H9 (cell line): ENCODE data around the gene ATF1. TPM values are rescaled to one million over a fixed set of nuclear protein-coding genes. Genes with fewer than 3 reads are reported as not detected.

Source experiments
- DNase-seq: peaks from one replicate; pipeline ENCODE4 v3.0.0-alpha.2; 2017
- H2AFZ ChIP-seq: one replicate; pipeline ENCODE4 v1.6.1; 2013; ENCODE audit warnings: mild to moderate bottlenecking, low read length, control low read depth, moderate library complexity
- H2AK5ac ChIP-seq: 2 replicates; pipeline ENCODE4 v1.6.1; 2013; ENCODE audit warnings: low read length, control low read depth, mixed read lengths; ENCODE audit not compliant: insufficient read length
- H2BK120ac ChIP-seq: one replicate; pipeline ENCODE4 v1.6.1; 2013; ENCODE audit warnings: low read depth, mild to moderate bottlenecking, low read length, control low read depth, inconsistent platforms; ENCODE audit not compliant: poor library complexity, severe bottlenecking
- H2BK12ac ChIP-seq: 2 replicates; pipeline ENCODE4 v1.6.1; 2013; ENCODE audit warnings: low read length, control low read depth, mixed read lengths, low read depth; ENCODE audit not compliant: insufficient read length
- H2BK15ac ChIP-seq: 2 replicates; pipeline ENCODE4 v1.6.1; 2013; ENCODE audit warnings: low read depth, low read length, control low read depth
- H2BK20ac ChIP-seq: one replicate; pipeline ENCODE4 v1.6.1; 2013; ENCODE audit warnings: low read depth, mild to moderate bottlenecking, low read length, control low read depth, inconsistent platforms; ENCODE audit not compliant: poor library complexity, severe bottlenecking
- H2BK5ac ChIP-seq: 2 replicates; pipeline ENCODE4 v1.6.1; 2013; ENCODE audit warnings: low read length, control low read depth, mixed read lengths; ENCODE audit not compliant: insufficient read length
- H3K14ac ChIP-seq: 2 replicates; pipeline ENCODE4 v1.6.1; 2013; ENCODE audit warnings: low read length, control low read depth; ENCODE audit not compliant: insufficient read depth
- H3K18ac ChIP-seq: 2 replicates; pipeline ENCODE4 v1.6.1; 2013; ENCODE audit warnings: low read depth, mild to moderate bottlenecking, mixed read lengths, low read length, control low read depth; ENCODE audit not compliant: insufficient read length
- H3K23ac ChIP-seq: 2 replicates; pipeline ENCODE4 v1.6.1; 2013; ENCODE audit warnings: low read length, control low read depth, mixed read lengths, low read depth; ENCODE audit not compliant: insufficient read length
- H3K23me2 ChIP-seq: 2 replicates; pipeline ENCODE4 v1.6.1; 2013; ENCODE audit warnings: low read depth, mild to moderate bottlenecking, mixed read lengths, low read length, control low read depth; ENCODE audit not compliant: insufficient read length, poor library complexity, severe bottlenecking
- H3K27ac ChIP-seq: 2 replicates; pipeline ENCODE4 v1.5.1; 2013; ENCODE audit warnings: low read length, control low read depth, mixed read lengths, low read depth; ENCODE audit not compliant: insufficient read length
- H3K27me3 ChIP-seq: 2 replicates; pipeline ENCODE4 v1.6.1; 2013; ENCODE audit warnings: low read length, control low read depth, inconsistent platforms; ENCODE audit not compliant: insufficient read depth
- H3K4ac ChIP-seq: 2 replicates; pipeline ENCODE4 v1.6.1; 2013; ENCODE audit warnings: low read depth, mild to moderate bottlenecking, control low read depth, inconsistent platforms, low read length, moderate library complexity
- H3K4me1 ChIP-seq: 2 replicates; pipeline ENCODE4 v1.6.1; 2013; ENCODE audit warnings: low read length, control low read depth, inconsistent platforms; ENCODE audit not compliant: insufficient read depth
- H3K4me2 ChIP-seq: 2 replicates; pipeline ENCODE4 v1.6.1; 2013; ENCODE audit warnings: low read length, control low read depth, mixed read lengths; ENCODE audit not compliant: insufficient read length, insufficient read depth
- H3K56ac ChIP-seq: 2 replicates; pipeline ENCODE4 v1.6.1; 2013; ENCODE audit warnings: low read depth, mild to moderate bottlenecking, mixed read lengths, low read length, control low read depth; ENCODE audit not compliant: insufficient read length
- H3K79me1 ChIP-seq: 2 replicates; pipeline ENCODE4 v1.6.1; 2013; ENCODE audit warnings: low read depth, mild to moderate bottlenecking, moderate library complexity, low read length, control low read depth, inconsistent platforms; ENCODE audit not compliant: insufficient read depth, poor library complexity, severe bottlenecking
- H3K79me2 ChIP-seq: 2 replicates; pipeline ENCODE4 v1.6.1; 2013; ENCODE audit warnings: low read length, control low read depth, inconsistent platforms; ENCODE audit not compliant: insufficient read depth
- H3K9ac ChIP-seq: 2 replicates; pipeline ENCODE4 v1.6.1; 2013; ENCODE audit warnings: low read length, control low read depth, mixed read lengths; ENCODE audit not compliant: insufficient read length; ENCODE audit errors: extremely low read depth
- H3K9me3 ChIP-seq: one replicate; pipeline ENCODE4 v1.6.1; 2013; ENCODE audit warnings: low read depth, low read length, inconsistent platforms; ENCODE audit not compliant: control insufficient read depth
- H3T11ph ChIP-seq: one replicate; pipeline ENCODE4 v1.6.1; 2013; ENCODE audit warnings: mild to moderate bottlenecking, low read length, control low read depth, inconsistent platforms
- H4K20me1 ChIP-seq: one replicate; pipeline ENCODE4 v1.6.1; 2013; ENCODE audit not compliant: control insufficient read depth, insufficient read length, insufficient read depth
- H4K5ac ChIP-seq: 2 replicates; pipeline ENCODE4 v1.6.1; 2013; ENCODE audit warnings: low read depth, mild to moderate bottlenecking, mixed read lengths, low read length, control low read depth; ENCODE audit not compliant: insufficient read length
- H4K8ac ChIP-seq: replicated peaks from 2 replicates; pipeline ENCODE4 v1.6.1; 2013; ENCODE audit warnings: low read length, control low read depth, mixed read lengths, low read depth; ENCODE audit not compliant: insufficient read length
- H4K91ac ChIP-seq: 2 replicates; pipeline ENCODE4 v1.6.1; 2013; ENCODE audit warnings: low read depth, mild to moderate bottlenecking, moderate library complexity, mixed read lengths, low read length, control low read depth; ENCODE audit not compliant: insufficient read length
- H3K27ac Mint-ChIP-seq, 3 experiments: 2 replicates in 2 of 3; 3 replicates in 1 of 3; pipeline ENCODE4 v1.8.0; 2020 to 2021; ENCODE audit warnings: mixed read lengths in 3 of 3, mild to moderate bottlenecking in 1 of 3, moderate library complexity in 1 of 3
- H3K27me3 Mint-ChIP-seq: 2 replicates; pipeline ENCODE4 v1.8.0; 2021; ENCODE audit warnings: low read depth, mild to moderate bottlenecking, moderate library complexity, mixed read lengths
- H3K36me3 Mint-ChIP-seq, 3 experiments: 2 replicates in 2 of 3; 3 replicates in 1 of 3; pipeline ENCODE4 v1.8.0; 2020 to 2021; ENCODE audit warnings: low read depth in 3 of 3, mixed read lengths in 3 of 3; ENCODE audit not compliant: insufficient read depth in 1 of 3
- H3K4me1 Mint-ChIP-seq, 2 experiments: 2 replicates each; pipeline ENCODE4 v1.8.0; 2020; ENCODE audit warnings: mixed read lengths in 2 of 2
- H3K4me3 Mint-ChIP-seq, 2 experiments: 2 replicates in 1 of 2; 3 replicates in 1 of 2; pipeline ENCODE4 v1.8.0; 2020 to 2021; ENCODE audit warnings: mild to moderate bottlenecking in 2 of 2, mixed read lengths in 2 of 2, moderate library complexity in 1 of 2
- H3K9me3 Mint-ChIP-seq, 2 experiments: 2 replicates in 1 of 2; 3 replicates in 1 of 2; pipeline ENCODE4 v1.8.0; 2020; ENCODE audit warnings: mild to moderate bottlenecking in 2 of 2, mixed read lengths in 2 of 2, moderate library complexity in 1 of 2
- CTCF ChIP-seq: fragments of 200-600 bp; sonication (generic); conservative IDR thresholded peaks from 3 replicates; pipeline ENCODE4 v1.8.0; 2021; ENCODE audit warnings: antibody characterized with exemption, mild to moderate bottlenecking
- WGBS: extraction: QIAGEN DNeasy Blood & Tissue Kit; methylation state at CpG from one replicate; pipeline ENCODE4 v1.1.7; 2013; ENCODE audit warnings: missing lambda C conversion rate, low lambda C conversion rate, mixed read lengths; ENCODE audit not compliant: insufficient read length; ENCODE audit errors: extremely low coverage; 5-methylcytosine and 5-hydroxymethylcytosine counted together
- total RNA-seq: library from RNA; stranded (reverse); gene quantifications from 2 replicates; pipeline ENCODE4 v1.2.1, GENCODE V29; 2021

The ATF1 gene
- total RNA-seq, 1 experiment from 2014 or later, result 47.8 TPM

- TF ChIP-seq CTCF, result no peak
- WGBS, result no CpG with 5 or more reads among the region's 7 CpGs
- no peak overlapping the region for H3K56ac ChIP-seq
These were observed 77.0 kb downstream of the ATF1 start for GRCh38 chr12:50840809-50841487.

More at GRCh38 chr12:50840809-50841487, 77.0 kb downstream of the ATF1 start:
- no peaks in the 10 kb centered on the region for H3K27me3 ChIP-seq
- no peak overlapping the region for H2AFZ ChIP-seq
- no peak overlapping the region for H2BK12ac ChIP-seq
- H3K23me2 ChIP-seq, result no peaks in the 10 kb centered on the region
- H4K20me1 ChIP-seq, result no peaks in the 10 kb centered on the region
- H4K91ac ChIP-seq, result no peak overlapping the region
- Mint-ChIP-seq H3K4me3 (no peak overlapping the region), H3K36me3 (peaks cover 4 to 15% (median 5%) of the 10 kb centered on the region in 3 experiments; a peak in 5 of 7 replicates), H3K27me3 (no peaks in the 10 kb centered on the region), H3K27ac (no peak overlapping the region; a peak in 1 of 7 replicates), H3K9me3 (peaks cover 16 to 17% of the 10 kb centered on the region in 2 experiments; a peak in 4 of 5 replicates), H3K4me1 (no peaks in the 10 kb centered on the region)
- H2BK5ac ChIP-seq, result no peak overlapping the region
- H3K18ac ChIP-seq, result no peak overlapping the region
- H3K9me3 ChIP-seq, result peaks cover 6% of the 10 kb centered on the region
- H3T11ph ChIP-seq, result no peak overlapping the region
- H2BK20ac ChIP-seq, result no peak overlapping the region
- H3K79me2 ChIP-seq, result no peaks in the 10 kb centered on the region
- H2BK120ac ChIP-seq, result no peak overlapping the region
- no peak for DNase-seq
- no peak overlapping the region for H3K27ac ChIP-seq
- H3K9ac ChIP-seq, result no peak overlapping the region
- no peaks in the 10 kb centered on the region for H3K4me1 ChIP-seq
- no peak overlapping the region for H3K4ac ChIP-seq
- no peak overlapping the region for H2AK5ac ChIP-seq
- no peak overlapping the region for H3K23ac ChIP-seq
- H4K5ac ChIP-seq, result no peak overlapping the region
- H2BK15ac ChIP-seq, result no peak overlapping the region
- H4K8ac ChIP-seq, result no peak overlapping the region
- H3K14ac ChIP-seq, result no peak overlapping the region
- no peak overlapping the region for H3K4me2 ChIP-seq
- H3K79me1 ChIP-seq, result no peaks in the 10 kb centered on the region
